ENCODE results near the gene MTERF4.

MTERF4 gene

GRCh38 chr2:241068942-241069810 is 32.9 kb downstream of the MTERF4 start:
- 88% methylated on average over 28 of the region's 28 CpGs for WGBS
- H2BK5ac ChIP-seq (ENCODE audit: low read depth, low read length, poor library complexity, severe bottlenecking) = no peak overlapping the region
- no peak overlapping the region for H2AFZ ChIP-seq (ENCODE audit: low read depth, low read length)
- H3K23ac ChIP-seq (ENCODE audit: low read length in 2 of 2) = no peak overlapping the region
- no peak overlapping the region for H3K14ac ChIP-seq (ENCODE audit: low read length in 2 of 2)
- no peak overlapping the region for H3K4me2 ChIP-seq (ENCODE audit: low read length, poor library complexity, severe bottlenecking)
- no peaks in the 10 kb centered on the region for H3K9me3 ChIP-seq (ENCODE audit: control insufficient read depth, low read length)
- H2BK15ac ChIP-seq (ENCODE audit: low read depth, poor library complexity, severe bottlenecking) = no peak overlapping the region
- peak overlapping the region in 1 of 2 experiments; percentile 21 for H2BK12ac ChIP-seq (ENCODE audit: low read length in 2 of 2)
- no peaks in the 10 kb centered on the region for H3K79me1 ChIP-seq (replicated peaks; ENCODE audit: low read length, poor library complexity, severe bottlenecking)
- H3K4me3 ChIP-seq (ENCODE audit: insufficient read depth in 1 of 2, low read depth in 1 of 2, low read length in 2 of 2) = peak overlapping the region in 1 of 2 experiments; percentile 23
- no peak overlapping the region for H3K4ac ChIP-seq (ENCODE audit: low read depth in 1 of 2, low read length in 2 of 2)
- peak overlapping the region; percentile 47 for H4K91ac ChIP-seq (ENCODE audit: low read length)
- peaks cover 0 to 31% of the 10 kb centered on the region in 2 experiments for H3K27me3 ChIP-seq (ENCODE audit: control insufficient read depth in 1 of 2, insufficient read depth in 1 of 2, low read length in 2 of 2)
- no peak overlapping the region for H3K18ac ChIP-seq (ENCODE audit: low read depth in 1 of 2, low read length in 2 of 2)
- peaks cover 3% of the 10 kb centered on the region for H3K4me1 ChIP-seq (ENCODE audit: control insufficient read depth, insufficient read depth, low read depth, low read length)
- H4K8ac ChIP-seq (ENCODE audit: low read length) = no peak overlapping the region
- H3K9ac ChIP-seq (ENCODE audit: low read length) = no peak overlapping the region
- no peak overlapping the region for H2BK120ac ChIP-seq (ENCODE audit: low read depth, low read length)
- H3K27ac ChIP-seq (ENCODE audit: low read length, poor library complexity, severe bottlenecking) = no peak overlapping the region
- DNase-seq = no peak
- no peak overlapping the region for H2AK5ac ChIP-seq (ENCODE audit: low read length, severe bottlenecking)
- peaks cover 0 to 98% of the 10 kb centered on the region in 2 experiments for H3K36me3 ChIP-seq (ENCODE audit: control insufficient read depth in 1 of 2, insufficient read depth in 2 of 2, low read depth in 1 of 2, low read length in 2 of 2)

DNA sequence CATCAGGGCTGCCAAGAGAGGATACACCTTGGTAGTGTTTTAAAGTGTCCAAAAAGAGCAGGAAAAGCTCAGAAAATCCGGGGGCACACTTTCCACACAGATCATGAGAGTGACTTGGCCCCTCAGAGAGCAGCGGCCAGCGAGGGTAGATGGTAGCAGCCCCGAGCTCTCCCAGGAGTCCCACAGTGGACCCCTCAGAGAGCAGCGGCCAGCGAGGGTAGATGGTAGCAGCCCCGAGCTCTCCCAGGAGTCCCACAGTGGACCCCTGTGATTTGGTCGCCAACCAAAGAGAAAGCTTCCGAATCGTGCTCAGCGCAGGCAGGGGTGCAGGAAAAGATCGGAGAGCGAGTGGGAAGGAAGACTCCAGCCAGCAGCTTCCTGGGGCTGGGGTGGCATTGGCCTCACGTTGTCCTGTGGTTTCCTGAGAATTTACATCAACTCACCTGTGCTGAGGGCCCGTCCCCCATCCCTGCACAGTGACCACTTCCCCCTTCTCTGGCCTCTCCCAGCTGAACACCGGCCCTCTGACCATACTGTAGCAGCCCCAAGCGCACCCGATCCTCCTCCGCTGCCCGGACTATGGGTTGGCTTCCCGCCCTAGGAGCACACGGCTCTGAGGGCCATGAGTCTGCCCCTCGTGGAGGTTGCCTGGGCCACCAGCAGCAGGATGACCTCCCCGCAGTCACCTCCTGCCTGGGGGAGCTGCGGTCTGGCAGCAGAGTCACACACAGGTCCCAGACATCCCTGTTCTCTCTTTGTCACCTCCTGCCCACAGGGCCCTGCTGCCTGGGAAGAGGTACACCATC is 33.7 kb downstream of the MTERF4 start:
- no peak overlapping the region for H2BK15ac ChIP-seq (ENCODE audit: low read depth, poor library complexity, severe bottlenecking)
- no peak overlapping the region for H2BK5ac ChIP-seq (ENCODE audit: low read depth, low read length, poor library complexity, severe bottlenecking)
- no peak overlapping the region for H3K14ac ChIP-seq (ENCODE audit: low read length in 2 of 2)
- peaks cover 0 to 92% of the 10 kb centered on the region in 2 experiments for H3K36me3 ChIP-seq (ENCODE audit: control insufficient read depth in 1 of 2, insufficient read depth in 2 of 2, low read depth in 1 of 2, low read length in 2 of 2)
- no peak overlapping the region for H3K18ac ChIP-seq (ENCODE audit: low read depth in 1 of 2, low read length in 2 of 2)
- H2AK5ac ChIP-seq (ENCODE audit: low read length, severe bottlenecking) = no peak overlapping the region
- peaks cover 0 to 38% of the 10 kb centered on the region in 2 experiments for H3K27me3 ChIP-seq (ENCODE audit: control insufficient read depth in 1 of 2, insufficient read depth in 1 of 2, low read length in 2 of 2)
- H3K9me3 ChIP-seq (ENCODE audit: control insufficient read depth, low read length) = no peaks in the 10 kb centered on the region
- H2BK12ac ChIP-seq (ENCODE audit: low read length in 2 of 2) = peak overlapping the region in 1 of 2 experiments; percentile 21
- no peak overlapping the region for H2AFZ ChIP-seq (ENCODE audit: low read depth, low read length)
- no peak overlapping the region for H2BK120ac ChIP-seq (ENCODE audit: low read depth, low read length)
- no peak overlapping the region for H3K4ac ChIP-seq (ENCODE audit: low read depth in 1 of 2, low read length in 2 of 2)
- 83% methylated on average over 25 of the region's 25 CpGs for WGBS
- no peak overlapping the region for H4K8ac ChIP-seq (ENCODE audit: low read length)
- H3K79me1 ChIP-seq (replicated peaks; ENCODE audit: low read length, poor library complexity, severe bottlenecking) = no peaks in the 10 kb centered on the region
- H4K91ac ChIP-seq (ENCODE audit: low read length) = no peak overlapping the region
- no peak for DNase-seq
- H3K27ac ChIP-seq (ENCODE audit: low read length, poor library complexity, severe bottlenecking) = no peak overlapping the region
- H3K4me1 ChIP-seq (ENCODE audit: control insufficient read depth, insufficient read depth, low read depth, low read length) = peaks cover 8% of the 10 kb centered on the region
- H3K23ac ChIP-seq (ENCODE audit: low read length in 2 of 2) = no peak overlapping the region
- no peak overlapping the region for H3K9ac ChIP-seq (ENCODE audit: low read length)
- no peak overlapping the region for H3K4me3 ChIP-seq (ENCODE audit: insufficient read depth in 1 of 2, low read depth in 1 of 2, low read length in 2 of 2)
- H3K4me2 ChIP-seq (ENCODE audit: low read length, poor library complexity, severe bottlenecking) = no peak overlapping the region

DNA sequence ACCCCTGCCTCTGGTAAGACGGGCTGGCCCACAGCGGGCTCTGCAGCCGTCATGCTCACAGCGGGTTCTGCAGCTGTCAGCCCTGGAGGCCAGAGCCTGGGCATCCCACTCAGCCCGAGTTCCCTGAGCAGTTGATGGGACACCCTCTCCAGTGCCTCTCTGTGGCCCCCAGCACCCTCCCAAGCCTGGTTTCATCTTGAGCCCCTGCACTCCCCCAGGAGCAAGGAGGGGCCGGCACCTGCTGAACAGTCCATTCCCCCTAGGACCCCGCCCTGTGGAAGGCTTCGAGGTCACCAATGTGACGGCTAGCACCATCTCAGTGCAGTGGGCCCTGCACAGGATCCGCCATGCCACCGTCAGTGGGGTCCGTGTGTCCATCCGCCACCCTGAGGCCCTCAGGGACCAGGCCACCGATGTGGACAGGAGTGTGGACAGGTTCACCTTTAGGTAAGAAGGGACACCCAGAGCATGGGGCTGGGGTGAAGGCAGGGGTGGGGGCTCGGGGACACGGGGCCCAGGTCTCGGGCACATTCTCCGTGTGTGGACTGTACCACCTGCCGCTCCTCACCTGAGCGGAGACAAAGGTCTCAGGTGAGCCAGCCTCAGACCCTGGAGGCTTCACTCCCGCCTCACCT is 34.5 kb downstream of the MTERF4 start:
- no peak overlapping the region for H2BK120ac ChIP-seq (ENCODE audit: low read depth, low read length)
- no peak overlapping the region for H3K4me2 ChIP-seq (ENCODE audit: low read length, poor library complexity, severe bottlenecking)
- no peak overlapping the region for H4K91ac ChIP-seq (ENCODE audit: low read length)
- no peak overlapping the region for H3K4me3 ChIP-seq (ENCODE audit: insufficient read depth in 1 of 2, low read depth in 1 of 2, low read length in 2 of 2)
- no peaks in the 10 kb centered on the region for H3K9me3 ChIP-seq (ENCODE audit: control insufficient read depth, low read length)
- WGBS = 89% methylated on average over 21 of the region's 21 CpGs
- H2AK5ac ChIP-seq (ENCODE audit: low read length, severe bottlenecking) = no peak overlapping the region
- no peak overlapping the region for H3K14ac ChIP-seq (ENCODE audit: low read length in 2 of 2)
- H2BK5ac ChIP-seq (ENCODE audit: low read depth, low read length, poor library complexity, severe bottlenecking) = no peak overlapping the region
- H2BK15ac ChIP-seq (ENCODE audit: low read depth, poor library complexity, severe bottlenecking) = no peak overlapping the region
- peaks cover 8% of the 10 kb centered on the region for H3K4me1 ChIP-seq (ENCODE audit: control insufficient read depth, insufficient read depth, low read depth, low read length)
- DNase-seq = no peak
- no peak overlapping the region for H3K9ac ChIP-seq (ENCODE audit: low read length)
- no peak overlapping the region for H4K8ac ChIP-seq (ENCODE audit: low read length)
- H2BK12ac ChIP-seq (ENCODE audit: low read length in 2 of 2) = no peak overlapping the region
- H3K23ac ChIP-seq (ENCODE audit: low read length in 2 of 2) = no peak overlapping the region
- H2AFZ ChIP-seq (ENCODE audit: low read depth, low read length) = no peak overlapping the region
- no peak overlapping the region for H3K27ac ChIP-seq (ENCODE audit: low read length, poor library complexity, severe bottlenecking)
- H3K4ac ChIP-seq (ENCODE audit: low read depth in 1 of 2, low read length in 2 of 2) = no peak overlapping the region
- peaks cover 0 to 43% of the 10 kb centered on the region in 2 experiments for H3K27me3 ChIP-seq (ENCODE audit: control insufficient read depth in 1 of 2, insufficient read depth in 1 of 2, low read length in 2 of 2)
- no peaks in the 10 kb centered on the region for H3K79me1 ChIP-seq (replicated peaks; ENCODE audit: low read length, poor library complexity, severe bottlenecking)
- H3K18ac ChIP-seq (ENCODE audit: low read depth in 1 of 2, low read length in 2 of 2) = no peak overlapping the region
- peaks cover 0 to 92% of the 10 kb centered on the region in 2 experiments for H3K36me3 ChIP-seq (ENCODE audit: control insufficient read depth in 1 of 2, insufficient read depth in 2 of 2, low read depth in 1 of 2, low read length in 2 of 2)

Measured in mesenchymal stem cell (in vitro differentiated cells and primary cell).